ENCODE measurements around the gene SLC35A5. TPM values are rescaled to one million over a fixed set of nuclear protein-coding genes. Genes with fewer than 3 reads are reported as not detected.
A peak's percentile ranks its signal among the peaks of the same experiment; 100 is the strongest.
"Not testable (repeated sequence)": the region's sequence is repeated elsewhere in the genome, so short reads cannot be mapped to it uniquely, and the experiment has no call there.

SLC35A5 gene
- total and polyA plus RNA-seq, 2 experiments from 2014 or later = 16.7 to 38.3 TPM

DNA sequence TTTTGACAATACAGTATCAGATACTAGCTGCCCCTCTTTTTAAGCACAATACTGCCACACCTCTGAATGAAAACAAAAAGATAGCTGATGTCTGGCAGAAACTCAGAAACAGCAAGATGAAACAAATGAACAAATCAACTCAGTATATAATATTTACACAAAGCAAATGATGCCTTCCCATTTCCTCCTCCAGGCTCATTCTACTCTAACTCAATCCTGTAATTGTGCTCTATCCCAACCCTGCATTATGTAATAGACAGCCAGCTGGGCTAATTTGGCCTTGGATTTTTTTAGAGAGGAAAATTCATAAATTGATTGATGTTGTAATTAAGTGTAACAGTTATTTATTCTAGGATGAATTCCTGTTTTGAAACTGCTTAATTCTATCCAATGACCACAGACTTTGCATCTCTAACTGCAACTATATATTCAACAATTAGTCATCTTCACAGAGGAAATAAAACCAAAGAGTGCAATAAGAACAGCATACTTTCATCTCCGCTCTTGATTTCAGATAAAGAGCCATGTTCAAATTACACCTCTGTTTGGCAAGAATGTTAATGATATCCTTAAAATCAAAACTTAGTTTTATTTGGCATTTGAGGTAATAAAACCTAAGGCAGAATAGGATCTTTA lies 6.2 kb upstream of the SLC35A5 start:
- Histone ChIP-seq H3K27me3 (no peaks in the 10 kb centered on the region), H3K4me1 (ENCODE audit: low read depth) (no peaks in the 10 kb centered on the region), H3K9me3 (ENCODE audit: low read depth) (no peaks in the 10 kb centered on the region), H3K36me3 (no peaks in the 10 kb centered on the region), H3K27ac (no peak overlapping the region), H3K4me3 (no peak overlapping the region)
- no peak for DNase-seq (ENCODE audit: low read depth in 1 of 2, low spot score in 1 of 2)
- TF ChIP-seq, protein P1, sequence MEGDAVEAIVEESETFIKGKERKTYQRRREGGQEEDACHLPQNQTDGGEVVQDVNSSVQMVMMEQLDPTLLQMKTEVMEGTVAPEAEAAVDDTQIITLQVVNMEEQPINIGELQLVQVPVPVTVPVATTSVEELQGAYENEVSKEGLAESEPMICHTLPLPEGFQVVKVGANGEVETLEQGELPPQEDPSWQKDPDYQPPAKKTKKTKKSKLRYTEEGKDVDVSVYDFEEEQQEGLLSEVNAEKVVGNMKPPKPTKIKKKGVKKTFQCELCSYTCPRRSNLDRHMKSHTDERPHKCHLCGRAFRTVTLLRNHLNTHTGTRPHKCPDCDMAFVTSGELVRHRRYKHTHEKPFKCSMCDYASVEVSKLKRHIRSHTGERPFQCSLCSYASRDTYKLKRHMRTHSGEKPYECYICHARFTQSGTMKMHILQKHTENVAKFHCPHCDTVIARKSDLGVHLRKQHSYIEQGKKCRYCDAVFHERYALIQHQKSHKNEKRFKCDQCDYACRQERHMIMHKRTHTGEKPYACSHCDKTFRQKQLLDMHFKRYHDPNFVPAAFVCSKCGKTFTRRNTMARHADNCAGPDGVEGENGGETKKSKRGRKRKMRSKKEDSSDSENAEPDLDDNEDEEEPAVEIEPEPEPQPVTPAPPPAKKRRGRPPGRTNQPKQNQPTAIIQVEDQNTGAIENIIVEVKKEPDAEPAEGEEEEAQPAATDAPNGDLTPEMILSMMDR (IDR thresholded peaks at IDR 0.05; ENCODE audit: low read depth, low read length) = no peak

DNA sequence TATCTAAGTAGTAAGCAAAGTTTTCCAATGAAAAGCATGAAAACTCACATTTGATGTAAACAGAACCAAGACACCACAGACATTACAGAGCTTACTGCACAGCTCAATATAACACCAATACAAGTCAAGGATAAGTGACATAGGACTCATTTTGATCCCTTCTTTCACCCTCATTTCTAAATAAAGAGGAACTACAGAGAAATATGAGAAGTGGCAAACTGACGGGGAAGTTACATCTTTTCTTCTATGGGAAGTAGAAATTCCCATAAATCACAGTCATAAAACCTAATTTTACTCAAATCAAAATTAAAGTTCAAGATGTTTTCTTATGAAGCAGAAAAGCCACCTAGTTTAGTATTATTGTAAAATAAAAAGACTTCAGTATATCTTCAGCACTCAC lies 3.9 kb upstream of the SLC35A5 start:
- TF ChIP-seq, protein P1 (IDR thresholded peaks at IDR 0.05; ENCODE audit: low read depth, low read length) = no peak
- H3K27me3 ChIP-seq = no peaks in the 10 kb centered on the region
- no peaks in the 10 kb centered on the region for H3K9me3 ChIP-seq (ENCODE audit: low read depth)
- H3K4me1 ChIP-seq (ENCODE audit: low read depth) = no peaks in the 10 kb centered on the region
- H3K36me3 ChIP-seq = no peaks in the 10 kb centered on the region
- no peak overlapping the region for H3K4me3 ChIP-seq
- no peak for DNase-seq (ENCODE audit: low read depth in 1 of 2, low spot score in 1 of 2)
- H3K27ac ChIP-seq = no peak overlapping the region

DNA sequence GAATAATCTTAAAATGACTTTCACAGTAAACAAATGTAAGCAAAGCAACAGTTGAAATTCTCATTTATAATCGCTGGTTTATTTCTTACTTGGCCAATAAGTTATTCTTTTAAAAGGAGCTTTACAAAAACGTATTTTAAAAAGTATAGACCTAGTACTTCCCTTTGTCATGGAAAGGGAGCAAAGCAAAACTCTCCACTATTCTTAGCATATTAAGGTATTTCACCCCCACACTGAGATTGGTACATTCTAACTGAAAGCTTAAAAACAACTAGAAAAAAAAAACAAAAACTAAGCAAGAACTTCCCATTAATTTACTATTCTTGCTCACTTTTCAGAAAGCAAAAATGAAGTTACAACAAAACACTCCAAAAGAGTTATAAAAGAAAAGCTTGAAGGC lies 1.5 kb upstream of the SLC35A5 start:
- H3K4me1 ChIP-seq (ENCODE audit: low read depth) = no peaks in the 10 kb centered on the region
- no peaks in the 10 kb centered on the region for H3K27me3 ChIP-seq
- TF ChIP-seq, protein P1 (IDR thresholded peaks at IDR 0.05; ENCODE audit: low read depth, low read length) = no peak
- H3K9me3 ChIP-seq (ENCODE audit: low read depth) = no peaks in the 10 kb centered on the region
- peak overlapping the region; percentile 92 for H3K27ac ChIP-seq
- peak overlapping the region; percentile 91 for H3K4me3 ChIP-seq
- H3K36me3 ChIP-seq = no peaks in the 10 kb centered on the region
- DNase-seq (ENCODE audit: low read depth in 1 of 2, low spot score in 1 of 2) = no peak

DNA sequence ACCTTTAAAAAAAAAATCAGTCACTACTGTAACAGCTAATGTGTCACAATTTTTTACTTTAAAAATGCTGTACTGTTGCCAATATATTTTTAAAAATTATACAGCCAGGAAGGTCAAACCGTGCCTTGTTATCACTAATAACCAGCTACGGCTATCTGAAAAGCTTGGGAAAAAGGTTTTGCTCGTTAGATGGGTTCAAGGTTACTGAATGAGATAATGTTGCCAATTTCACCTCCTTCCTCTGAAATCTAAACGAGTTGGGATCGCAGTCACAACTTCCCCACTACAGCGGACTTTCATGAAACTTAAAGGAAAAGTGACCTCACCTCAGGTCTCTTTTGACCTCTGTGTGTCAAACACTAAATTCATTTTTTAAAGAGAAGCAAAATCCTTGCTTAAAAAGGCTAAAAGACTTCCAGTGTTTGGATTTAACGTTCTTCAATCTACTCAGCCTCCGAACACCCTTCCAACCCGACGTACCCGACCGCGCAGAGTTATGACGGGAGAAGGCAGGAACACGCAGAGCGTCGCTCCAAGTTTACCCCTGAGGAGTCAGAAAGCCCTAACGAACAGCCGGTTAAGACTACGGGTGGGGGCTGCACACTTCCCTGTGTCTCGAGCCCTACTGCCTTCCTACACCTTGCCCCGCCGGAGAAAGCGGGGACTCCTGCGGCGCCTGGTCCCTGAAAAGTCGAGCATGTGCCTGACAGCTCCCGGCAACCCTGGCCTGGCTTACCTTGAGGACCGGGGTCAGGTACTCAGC lies 943 bp upstream of the SLC35A5 start:
- Histone ChIP-seq H3K9me3 (ENCODE audit: low read depth) (no peaks in the 10 kb centered on the region), H3K36me3 (no peaks in the 10 kb centered on the region), H3K27ac (peak overlapping the region; percentile 92), H3K4me3 (peak overlapping the region; percentile 91), H3K4me1 (ENCODE audit: low read depth) (no peaks in the 10 kb centered on the region), H3K27me3 (no peaks in the 10 kb centered on the region)
- peak; percentile 87 to 91 for DNase-seq (ENCODE audit: low read depth in 1 of 2, low spot score in 1 of 2)
- TF ChIP-seq, protein P1 (IDR thresholded peaks at IDR 0.05; ENCODE audit: low read depth, low read length) = no peak

GRCh38 chr3:112561484-112561733 lies 436 bp upstream of the SLC35A5 start:
- Histone ChIP-seq H3K27me3 (no peaks in the 10 kb centered on the region), H3K27ac (peak overlapping the region; percentile 92), H3K9me3 (ENCODE audit: low read depth) (no peaks in the 10 kb centered on the region), H3K4me1 (ENCODE audit: low read depth) (no peaks in the 10 kb centered on the region), H3K36me3 (no peaks in the 10 kb centered on the region), H3K4me3 (peak overlapping the region; percentile 91)
- no peak for DNase-seq (ENCODE audit: low read depth in 1 of 2, low spot score in 1 of 2)
- TF ChIP-seq, protein P1 (IDR thresholded peaks at IDR 0.05; ENCODE audit: low read depth, low read length) = no peak

DNA sequence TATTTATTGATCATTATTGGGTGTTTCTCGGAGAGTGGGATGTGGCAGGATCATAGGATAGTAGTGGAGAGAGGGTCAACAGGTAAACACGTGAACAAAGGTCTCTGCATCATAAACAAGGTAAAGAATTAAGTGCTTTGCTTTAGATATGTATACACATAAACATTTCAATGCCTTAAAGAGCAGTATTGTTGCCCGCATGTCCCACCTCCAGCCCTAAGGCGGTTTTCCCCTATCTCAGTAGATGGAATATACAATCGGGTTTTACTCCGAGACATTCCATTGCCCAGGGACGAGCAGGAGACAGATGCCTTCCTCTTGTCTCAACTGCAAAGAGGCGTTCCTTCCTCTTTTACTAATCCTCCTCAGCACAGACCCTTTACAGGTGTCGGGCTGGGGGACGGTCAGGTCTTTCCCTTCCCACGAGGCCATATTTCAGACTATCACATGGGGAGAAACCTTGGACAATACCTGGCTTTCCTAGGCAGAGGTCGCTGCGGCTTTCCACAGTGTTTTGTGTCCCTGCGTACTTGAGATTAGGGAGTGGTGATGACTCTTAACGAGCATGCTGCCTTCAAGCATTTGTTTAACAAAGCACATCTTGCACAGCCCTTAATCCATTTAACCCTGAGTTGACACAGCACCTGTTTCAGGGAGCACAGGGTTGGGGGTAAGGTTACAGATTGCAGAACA lies 2.5 kb downstream of the SLC35A5 start:
- H3K27ac ChIP-seq = not testable (repeated sequence)

More for the DNA sequence above, 2.5 kb downstream of the SLC35A5 start:
- H3K9me3 ChIP-seq (ENCODE audit: low read depth); H3K4me1 ChIP-seq (ENCODE audit: low read depth); H3K27me3 ChIP-seq; H3K4me3 ChIP-seq; H3K36me3 ChIP-seq; DNase-seq (ENCODE audit: low read depth in 1 of 2, low spot score in 1 of 2): not testable (repeated sequence)

Data from cardiac muscle cell (in vitro differentiated cells and primary cell).